Uterus (tissue), 2 donors: ENCODE results near the gene GABRR1.

Experiments used
- POLR2A ChIP-seq, 2 donors: fragments of 450-650 bp; IDR thresholded peaks; one replicate each; pipeline ENCODE4 v1.6.1; 2016; ENCODE audit warnings: antibody characterized with exemption in 2 of 2, mild to moderate bottlenecking in 1 of 2, moderate library complexity in 1 of 2
- TF ChIP-seq, protein P1 (sequence below), 4 experiments: fragments of 200-600 bp in 2 of 4; fragments of 450-650 bp in 2 of 4; sonication (generic) in 2 of 4; IDR thresholded peaks; one replicate each; pipeline ENCODE4 v1.5.1; 2016 to 2019; ENCODE audit warnings: antibody characterized with exemption in 4 of 4, mild to moderate bottlenecking in 2 of 4, moderate library complexity in 1 of 4

- TF ChIP-seq, protein P1, sequence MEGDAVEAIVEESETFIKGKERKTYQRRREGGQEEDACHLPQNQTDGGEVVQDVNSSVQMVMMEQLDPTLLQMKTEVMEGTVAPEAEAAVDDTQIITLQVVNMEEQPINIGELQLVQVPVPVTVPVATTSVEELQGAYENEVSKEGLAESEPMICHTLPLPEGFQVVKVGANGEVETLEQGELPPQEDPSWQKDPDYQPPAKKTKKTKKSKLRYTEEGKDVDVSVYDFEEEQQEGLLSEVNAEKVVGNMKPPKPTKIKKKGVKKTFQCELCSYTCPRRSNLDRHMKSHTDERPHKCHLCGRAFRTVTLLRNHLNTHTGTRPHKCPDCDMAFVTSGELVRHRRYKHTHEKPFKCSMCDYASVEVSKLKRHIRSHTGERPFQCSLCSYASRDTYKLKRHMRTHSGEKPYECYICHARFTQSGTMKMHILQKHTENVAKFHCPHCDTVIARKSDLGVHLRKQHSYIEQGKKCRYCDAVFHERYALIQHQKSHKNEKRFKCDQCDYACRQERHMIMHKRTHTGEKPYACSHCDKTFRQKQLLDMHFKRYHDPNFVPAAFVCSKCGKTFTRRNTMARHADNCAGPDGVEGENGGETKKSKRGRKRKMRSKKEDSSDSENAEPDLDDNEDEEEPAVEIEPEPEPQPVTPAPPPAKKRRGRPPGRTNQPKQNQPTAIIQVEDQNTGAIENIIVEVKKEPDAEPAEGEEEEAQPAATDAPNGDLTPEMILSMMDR (IDR thresholded peaks at IDR 0.05) = no peak
- no peak for TF ChIP-seq POLR2A (IDR thresholded peaks at IDR 0.05)
Observed at GRCh38 chr6:89257346-89257745, 40.2 kb upstream of the GABRR1 start.
